GM12873 (cell line): ENCODE data around the gene ADGRL3.

Experiments
- CTCF ChIP-seq: IDR thresholded peaks from 2 replicates; pipeline ENCODE4 v1.5.1; 2012; ENCODE audit warnings: low read depth, mild to moderate bottlenecking, moderate library complexity, low read length, control low read depth; ENCODE audit not compliant: insufficient read depth; ENCODE audit errors: missing control alignments

ADGRL3 gene

GRCh38 chr4:61200187-61200915, at the start of gene ADGRL3:
TSS of gene ADGRL3 (plus strand) at chr4:61200326.
- TF ChIP-seq CTCF = no peak

GRCh38 chr4:61152433-61152832, 47.7 kb upstream of the ADGRL3 start:
- TF ChIP-seq CTCF = no peak

- TF ChIP-seq CTCF = no peak
Measured at GRCh38 chr4:61160478-61160877, 39.6 kb upstream of the ADGRL3 start.

- no peak for TF ChIP-seq CTCF
Measured at GRCh38 chr4:61162116-61162515, 38.0 kb upstream of the ADGRL3 start.

GRCh38 chr4:61173799-61174198, 26.3 kb upstream of the ADGRL3 start:
- no peak for TF ChIP-seq CTCF

- no peak for TF ChIP-seq CTCF
Measured at GRCh38 chr4:61175495-61175894, 24.6 kb upstream of the ADGRL3 start.

GRCh38 chr4:61177367-61177766, 22.8 kb upstream of the ADGRL3 start:
- no peak for TF ChIP-seq CTCF
